CD14-positive monocyte (primary cell): Measurements from ENCODE around the gene MARK4. TPM values are rescaled to one million over a fixed set of nuclear protein-coding genes. Genes with fewer than 3 reads are reported as not detected.

ENCODE experiments used
- DNase-seq, 3 donors: peaks; one replicate each; pipeline ENCODE4 v3.0.0-alpha.2; 2011 to 2022
- H2AFZ ChIP-seq: 2 replicates; pipeline ENCODE4 v1.6.0; 2012; ENCODE audit warnings: mild to moderate bottlenecking, low read depth, low read length, inconsistent platforms; ENCODE audit not compliant: insufficient read depth, poor library complexity, severe bottlenecking
- H3K27ac ChIP-seq, 2 donors: 1 replicate in 1 of 2; 2 replicates in 1 of 2; pipeline ENCODE4 v1.5.1; 2012 to 2013; ENCODE audit warnings: low read length in 2 of 2, control low read depth in 1 of 2, inconsistent platforms in 1 of 2, low read depth in 1 of 2, mild to moderate bottlenecking in 1 of 2
- H3K27me3 ChIP-seq, 2 donors: one replicate each; pipeline versions ENCODE4 v1.6.0 to v1.6.1; 2011 to 2013; ENCODE audit warnings: low read length in 2 of 2; ENCODE audit not compliant: control insufficient read depth in 2 of 2, insufficient read depth in 2 of 2
- H3K36me3 ChIP-seq, 2 donors: replicated peaks in 1 of 2; 1 replicate in 1 of 2; 2 replicates in 1 of 2; pipeline versions ENCODE4 v1.5.1 to v1.6.1; 2012 to 2013; ENCODE audit warnings: low read length in 2 of 2, control low read depth in 1 of 2, inconsistent platforms in 1 of 2, mild to moderate bottlenecking in 1 of 2; ENCODE audit not compliant: insufficient read depth in 2 of 2, control insufficient read depth in 1 of 2
- H3K4me1 ChIP-seq, 2 donors: 1 replicate in 1 of 2; 2 replicates in 1 of 2; pipeline versions ENCODE4 v1.5.1 to v1.6.1; 2012 to 2013; ENCODE audit warnings: low read length in 2 of 2, control low read depth in 1 of 2, inconsistent platforms in 1 of 2, mild to moderate bottlenecking in 1 of 2, moderate library complexity in 1 of 2; ENCODE audit not compliant: insufficient read depth in 2 of 2, control insufficient read depth in 1 of 2
- H3K4me2 ChIP-seq: replicated peaks from 2 replicates; pipeline ENCODE3; 2012; ENCODE audit warnings: low read length, moderate library complexity, mild to moderate bottlenecking; ENCODE audit not compliant: poor library complexity, severe bottlenecking; ENCODE audit errors: extremely low read depth
- H3K4me3 ChIP-seq, 3 experiments: fragments of 200-600 bp in 1 of 3; sonication (generic) in 1 of 3; replicated peaks in 1 of 3; 1 replicate in 2 of 3; 2 replicates in 1 of 3; pipeline ENCODE4 v1.5.1; 2011 to 2013; ENCODE audit warnings: low read length in 3 of 3, mild to moderate bottlenecking in 3 of 3, control low read depth in 2 of 3, low read depth in 2 of 3, inconsistent platforms in 1 of 3, moderate library complexity in 1 of 3
- H3K79me2 ChIP-seq: 2 replicates; pipeline ENCODE4 v1.6.0; 2012; ENCODE audit warnings: mild to moderate bottlenecking, control low read depth, inconsistent platforms, low read length, moderate library complexity; ENCODE audit not compliant: insufficient read depth
- H3K9ac ChIP-seq: 2 replicates; pipeline ENCODE4 v1.6.0; 2017; ENCODE audit warnings: low read length, mild to moderate bottlenecking; ENCODE audit not compliant: insufficient read depth, poor library complexity, severe bottlenecking
- H3K9me3 ChIP-seq, 2 donors: replicated peaks in 1 of 2; 1 replicate in 1 of 2; 2 replicates in 1 of 2; pipeline versions ENCODE4 v1.5.1 to v1.6.1; 2012 to 2013; ENCODE audit warnings: low read length in 2 of 2, control low read depth in 1 of 2; ENCODE audit not compliant: control insufficient read depth in 1 of 2, insufficient read depth in 1 of 2
- H4K20me1 ChIP-seq: 2 replicates; pipeline ENCODE4 v1.6.0; 2012; ENCODE audit warnings: mild to moderate bottlenecking, low read length, control low read depth, moderate library complexity; ENCODE audit not compliant: insufficient read depth
- H3K27ac Mint-ChIP-seq, 7 donors: one replicate each; pipeline ENCODE4 v1.8.0; 2020; ENCODE audit warnings: mild to moderate bottlenecking in 7 of 7, mixed read lengths in 7 of 7, moderate library complexity in 6 of 7, inconsistent platforms in 2 of 7
- H3K27me3 Mint-ChIP-seq, 3 donors: one replicate each; pipeline ENCODE4 v1.8.0; 2021 to 2022; ENCODE audit warnings: low read depth in 3 of 3, mild to moderate bottlenecking in 3 of 3, mixed read lengths in 3 of 3, moderate library complexity in 3 of 3, inconsistent platforms in 1 of 3
- H3K36me3 Mint-ChIP-seq, 2 donors: one replicate each; pipeline ENCODE4 v1.8.0; 2020; ENCODE audit warnings: mixed read lengths in 2 of 2, inconsistent platforms in 1 of 2, mild to moderate bottlenecking in 1 of 2
- H3K4me1 Mint-ChIP-seq: one replicate; pipeline ENCODE4 v1.8.0; 2020; ENCODE audit warnings: mild to moderate bottlenecking, mixed read lengths
- H3K4me3 Mint-ChIP-seq, 2 donors: one replicate each; pipeline ENCODE4 v1.8.0; 2020; ENCODE audit warnings: mild to moderate bottlenecking in 2 of 2, mixed read lengths in 2 of 2, moderate library complexity in 1 of 2
- H3K9me3 Mint-ChIP-seq, 7 donors: one replicate each; pipeline ENCODE4 v1.8.0; 2020 to 2022; ENCODE audit warnings: mixed read lengths in 7 of 7, mild to moderate bottlenecking in 6 of 7, moderate library complexity in 6 of 7, inconsistent platforms in 2 of 7
- CTCF ChIP-seq: fragments of 200-600 bp; IDR thresholded peaks from one replicate; pipeline ENCODE4 v1.8.0; 2022; ENCODE audit warnings: antibody characterized with exemption, mild to moderate bottlenecking
- WGBS: methylation state at CpG from one replicate; pipeline ENCODE4 v1.1.5; 2013; ENCODE audit warnings: missing lambda C conversion rate; ENCODE audit not compliant: insufficient coverage; 5-methylcytosine and 5-hydroxymethylcytosine counted together
- intact Hi-C, 2 donors: fragments of 100-400 bp; cut with micrococcal nuclease; formaldehyde crosslinking; loops; one replicate each; pipeline versions ENCODE4 v1.15.0 to v1.15.1; 2023
- polyA plus RNA-seq, 3 donors: library from polyadenylated mRNA; depleted of rRNA in 1 of 3; unstranded in 2 of 3; stranded (reverse) in 1 of 3; fragments of 300-500 nt in 2 of 3; fragments of >200 nt in 1 of 3; fragmentation: Illumina TruSeq in 2 of 3; gene quantifications; 1 replicate in 2 of 3; 2 replicates in 1 of 3; pipeline ENCODE4 v1.2.3, GENCODE V29; 2012 to 2021

MARK4 gene
- polyA plus RNA-seq, 3 donors, result 0.59 to 18.4 (median 0.69) TPM

- H2AFZ ChIP-seq, result no peak overlapping the region
- DNase-seq, result no peak
- H3K4me1 ChIP-seq, result no peaks in the 10 kb centered on the region
- 57% methylated on average over 3 of the region's 4 CpGs for WGBS
- no peaks in the 10 kb centered on the region for H4K20me1 ChIP-seq
- Mint-ChIP-seq H3K36me3 (peaks cover 20 to 28% of the 10 kb centered on the region in 2 donors), H3K4me1 (peaks cover 5% of the 10 kb centered on the region), H3K9me3 (peaks cover 2 to 11% (median 7%) of the 10 kb centered on the region in 7 donors), H3K4me3 (no peak overlapping the region), H3K27me3 (peaks cover 4 to 15% (median 7%) of the 10 kb centered on the region in 3 donors), H3K27ac (peak overlapping the region in 2 of 7 donors; percentile 7 to 54)
- H3K4me3 ChIP-seq, result no peak overlapping the region
- no peaks in the 10 kb centered on the region for H3K79me2 ChIP-seq
- H3K4me2 ChIP-seq, result no peak overlapping the region
- H3K36me3 ChIP-seq, result peaks cover 0 to 19% of the 10 kb centered on the region in 2 donors
- no peaks in the 10 kb centered on the region for H3K27me3 ChIP-seq
- no peak overlapping the region for H3K9ac ChIP-seq
- no peak overlapping the region for H3K27ac ChIP-seq
- intact Hi-C loops, result no loop called here
- peaks cover 0 to 4% of the 10 kb centered on the region in 2 donors for H3K9me3 ChIP-seq
- no peak for TF ChIP-seq CTCF
Observed at GRCh38 chr19:45304141-45304926, 53.3 kb downstream of the MARK4 start.

GRCh38 chr19:45305007-45305406 lies 53.9 kb downstream of the MARK4 start:
- peaks cover 2% of the 10 kb centered on the region for H3K4me1 Mint-ChIP-seq
- intact Hi-C loops, result no loop called here
- no peak overlapping the region for H3K4me3 Mint-ChIP-seq

More at GRCh38 chr19:45305007-45305406, 53.9 kb downstream of the MARK4 start:
- Histone ChIP-seq H3K9me3 (peaks cover 0 to 4% of the 10 kb centered on the region in 2 donors), H3K4me3 (no peak overlapping the region), H3K36me3 (peaks cover 0 to 12% of the 10 kb centered on the region in 2 donors), H3K79me2 (no peaks in the 10 kb centered on the region), H2AFZ (no peak overlapping the region), H3K27ac (no peak overlapping the region), H3K9ac (no peak overlapping the region), H3K4me1 (no peaks in the 10 kb centered on the region), H3K4me2 (no peak overlapping the region), H4K20me1 (no peaks in the 10 kb centered on the region), H3K27me3 (no peaks in the 10 kb centered on the region)
- Mint-ChIP-seq H3K36me3 (peaks cover 14 to 21% of the 10 kb centered on the region in 2 donors), H3K9me3 (peaks cover 2 to 11% (median 7%) of the 10 kb centered on the region in 7 donors), H3K27me3 (peaks cover 4 to 15% (median 7%) of the 10 kb centered on the region in 3 donors), H3K27ac (peak overlapping the region in 1 of 7 donors; percentile 54)
- no peak for DNase-seq
- WGBS, result 91% methylated on average over 3 of the region's 4 CpGs
- no peak for TF ChIP-seq CTCF
